ENCODE results near the gene BCL7B.
"Not testable (repeated sequence)": the region's sequence is repeated elsewhere in the genome, so short reads cannot be mapped to it uniquely, and the experiment has no call there.

Gene BCL7B

DNA sequence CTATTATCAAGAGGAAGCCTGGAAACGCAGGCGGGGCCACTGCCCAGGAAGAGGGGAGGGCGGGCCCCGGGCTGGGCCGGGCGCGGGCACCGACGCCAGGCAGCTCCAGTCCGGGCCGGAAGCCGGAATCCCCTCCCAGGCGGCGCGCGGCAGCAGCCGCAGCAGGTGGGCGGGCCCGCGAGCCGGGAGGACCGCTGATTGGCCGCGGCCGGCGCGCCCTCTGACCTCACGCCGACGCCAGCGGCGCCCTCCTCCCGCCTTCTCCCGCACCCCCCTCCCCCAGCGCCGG, 438 bp downstream of the BCL7B start:
- DNase-seq (ENCODE audit: low spot score), result peak; percentile 96
- TF ChIP-seq, protein P1, sequence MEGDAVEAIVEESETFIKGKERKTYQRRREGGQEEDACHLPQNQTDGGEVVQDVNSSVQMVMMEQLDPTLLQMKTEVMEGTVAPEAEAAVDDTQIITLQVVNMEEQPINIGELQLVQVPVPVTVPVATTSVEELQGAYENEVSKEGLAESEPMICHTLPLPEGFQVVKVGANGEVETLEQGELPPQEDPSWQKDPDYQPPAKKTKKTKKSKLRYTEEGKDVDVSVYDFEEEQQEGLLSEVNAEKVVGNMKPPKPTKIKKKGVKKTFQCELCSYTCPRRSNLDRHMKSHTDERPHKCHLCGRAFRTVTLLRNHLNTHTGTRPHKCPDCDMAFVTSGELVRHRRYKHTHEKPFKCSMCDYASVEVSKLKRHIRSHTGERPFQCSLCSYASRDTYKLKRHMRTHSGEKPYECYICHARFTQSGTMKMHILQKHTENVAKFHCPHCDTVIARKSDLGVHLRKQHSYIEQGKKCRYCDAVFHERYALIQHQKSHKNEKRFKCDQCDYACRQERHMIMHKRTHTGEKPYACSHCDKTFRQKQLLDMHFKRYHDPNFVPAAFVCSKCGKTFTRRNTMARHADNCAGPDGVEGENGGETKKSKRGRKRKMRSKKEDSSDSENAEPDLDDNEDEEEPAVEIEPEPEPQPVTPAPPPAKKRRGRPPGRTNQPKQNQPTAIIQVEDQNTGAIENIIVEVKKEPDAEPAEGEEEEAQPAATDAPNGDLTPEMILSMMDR (IDR thresholded peaks at IDR 0.05), result no peak
- Histone ChIP-seq H3K4me3 (peak overlapping the region; percentile 87), H3K27ac (peak overlapping the region; percentile 99)

DNA sequence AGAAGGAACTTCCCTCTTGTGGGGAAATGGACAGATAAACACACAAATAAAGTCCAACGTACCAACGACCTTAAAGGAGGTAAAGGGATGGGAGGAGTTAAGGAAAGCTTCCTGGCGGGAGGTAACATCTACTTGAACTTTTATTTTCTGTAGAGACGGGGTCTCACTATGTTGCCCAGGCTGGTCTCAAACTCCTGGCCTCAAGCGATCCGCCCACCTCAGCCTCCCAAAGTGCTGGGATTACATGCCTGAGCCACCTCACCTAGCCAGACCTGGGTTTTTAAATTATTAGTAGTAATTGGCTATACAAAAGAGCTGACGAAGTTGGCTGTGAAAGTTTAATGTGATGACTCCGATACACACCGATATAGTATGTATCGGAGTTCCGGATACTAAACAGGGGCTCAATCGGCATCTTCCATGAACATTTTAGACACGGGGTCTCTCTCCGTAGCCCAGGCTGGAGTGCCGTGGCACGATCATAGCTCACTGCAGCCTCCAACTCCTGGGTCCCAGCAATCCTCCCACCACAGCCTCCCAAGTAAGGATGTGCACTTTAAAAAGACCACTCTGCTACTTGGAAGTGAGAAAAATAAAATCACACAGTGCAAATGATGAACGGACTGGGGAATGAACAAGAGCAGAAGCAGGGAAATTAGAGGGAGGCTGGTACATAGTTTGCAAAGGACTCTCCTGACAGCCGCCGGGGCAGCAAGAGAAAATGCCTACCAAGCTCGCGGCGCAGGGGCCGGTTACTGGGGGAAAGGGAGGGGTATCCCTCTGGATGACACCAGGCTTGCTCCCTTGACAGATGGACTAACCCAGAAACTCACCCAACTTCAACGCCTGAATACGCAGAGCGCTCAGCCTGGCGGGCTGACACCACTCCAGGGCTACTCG, 1.0 kb downstream of the BCL7B start:
- TF ChIP-seq, protein P1 (IDR thresholded peaks at IDR 0.05), result no peak
- Histone ChIP-seq H3K27ac (peak overlapping the region; percentile 99), H3K4me3 (peak overlapping the region; percentile 87)
- no peak for DNase-seq (ENCODE audit: low spot score)

DNA sequence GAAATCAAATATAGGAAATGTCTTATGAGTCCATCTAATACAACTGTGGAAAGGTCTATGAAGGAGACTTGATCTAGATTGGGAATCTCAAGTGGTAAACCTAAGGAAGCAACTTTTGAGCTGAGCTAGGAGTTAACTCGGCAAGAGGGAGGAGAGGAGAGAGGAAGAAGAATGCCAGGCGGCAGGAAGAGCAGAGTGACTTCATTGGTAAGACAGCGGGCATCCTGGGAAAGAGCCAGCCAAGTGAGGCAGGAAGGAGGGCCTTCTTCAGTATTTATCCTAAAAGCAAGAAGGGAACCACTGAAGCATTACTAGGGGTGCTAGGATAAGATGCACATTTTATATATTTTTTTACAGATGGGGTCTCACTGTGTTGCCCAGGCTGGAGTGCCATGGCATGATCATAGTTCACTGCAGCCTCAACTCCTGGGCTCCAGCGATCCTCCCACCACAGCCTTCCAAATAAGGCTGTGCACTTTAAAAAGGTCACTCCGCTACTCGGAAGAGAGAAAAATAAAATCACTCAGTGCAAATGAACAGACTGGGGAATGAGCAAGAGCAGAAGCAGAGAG, 2.0 kb downstream of the BCL7B start:
- TF ChIP-seq, protein P1 (IDR thresholded peaks at IDR 0.05), result no peak
- no peak for DNase-seq (ENCODE audit: low spot score)
- Histone ChIP-seq H3K4me3 (peak overlapping the region; percentile 87), H3K27ac (no peak overlapping the region)

DNA sequence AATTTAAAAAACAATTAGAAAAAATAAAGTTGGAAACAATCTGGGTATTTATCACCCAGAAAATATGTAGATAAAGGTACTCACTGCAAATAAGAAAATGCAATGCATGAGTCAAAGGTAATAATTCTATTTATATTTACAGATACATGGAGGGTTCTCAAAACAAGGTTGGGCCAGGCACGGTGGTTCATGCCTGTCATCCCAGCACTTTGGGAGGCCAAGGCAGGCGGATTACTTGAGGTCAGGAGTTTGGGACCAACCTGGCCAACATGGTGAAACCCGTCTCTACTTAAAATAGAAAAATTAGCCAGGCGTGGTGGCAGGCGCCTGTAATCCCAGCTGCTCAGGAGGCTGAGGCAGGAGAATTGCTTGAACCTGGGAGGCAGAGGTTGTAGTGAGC, 7.4 kb downstream of the BCL7B start:
- H3K27ac ChIP-seq; DNase-seq (ENCODE audit: low spot score); H3K4me3 ChIP-seq: not testable (repeated sequence)

DNA sequence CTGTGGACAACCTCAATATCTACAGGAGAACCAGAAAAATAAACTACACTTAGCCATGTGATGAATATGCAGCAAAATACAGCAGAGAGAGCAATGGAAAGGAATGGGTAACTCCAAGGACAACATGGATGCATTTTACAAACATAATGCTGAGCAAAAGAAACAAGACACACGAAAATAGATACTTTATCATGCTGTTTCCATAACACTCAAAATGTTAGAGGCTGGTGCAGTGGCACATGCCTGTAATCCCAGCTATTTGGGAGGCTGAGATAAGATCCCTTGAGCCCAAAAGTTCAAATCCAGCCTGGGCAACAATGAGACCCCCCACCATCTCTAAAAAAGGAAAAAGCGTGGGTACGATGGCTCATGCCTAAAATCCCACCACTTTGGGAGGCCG, 8.3 kb downstream of the BCL7B start:
- DNase-seq (ENCODE audit: low spot score), result no peak
- Histone ChIP-seq H3K4me3 (no peak overlapping the region), H3K27ac (no peak overlapping the region)
- TF ChIP-seq, protein P1 (IDR thresholded peaks at IDR 0.05), result no peak

DNA sequence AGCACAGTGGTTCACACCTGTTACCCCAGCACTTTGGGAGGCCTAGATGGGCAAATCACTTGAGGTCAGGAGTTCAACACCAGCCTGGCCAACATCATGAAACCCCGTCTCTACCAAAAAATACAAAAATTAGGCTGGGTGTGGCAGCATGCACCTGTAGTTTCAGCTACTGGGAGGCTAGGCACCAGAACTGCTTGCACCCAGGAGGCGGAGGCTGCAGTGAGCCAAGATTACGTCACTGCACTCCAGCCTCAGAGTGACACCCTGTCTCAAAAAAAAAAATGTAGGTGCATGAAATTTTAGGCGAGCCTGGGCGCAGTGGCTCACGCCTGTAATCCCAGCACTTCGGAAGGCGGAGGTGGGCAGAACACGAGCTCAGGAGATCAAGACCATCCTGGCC, 9.6 kb downstream of the BCL7B start:
- no peak for DNase-seq (ENCODE audit: low spot score)
- TF ChIP-seq, protein P1 (IDR thresholded peaks at IDR 0.05), result no peak
- Histone ChIP-seq H3K4me3 (no peak overlapping the region), H3K27ac (no peak overlapping the region)

DNA sequence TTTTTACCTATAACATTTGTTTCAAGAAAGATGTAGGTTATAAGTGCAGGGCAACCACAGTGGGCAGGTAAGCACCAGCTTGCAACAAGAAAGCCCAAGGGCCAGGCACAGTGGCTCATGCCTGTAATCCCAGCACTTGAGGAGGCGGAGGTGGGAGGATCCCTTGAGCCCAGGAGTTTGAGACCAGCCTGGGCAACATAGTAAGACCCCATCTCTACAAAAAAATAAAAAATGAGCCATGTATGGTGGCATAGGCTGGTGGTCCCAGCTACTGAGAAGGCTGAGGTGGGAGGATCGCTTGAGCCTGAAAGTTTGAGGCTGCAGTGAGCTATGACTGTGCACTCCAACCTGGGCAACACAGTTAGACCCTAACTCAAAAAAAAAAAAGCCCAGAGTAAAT, 12.8 kb downstream of the BCL7B start:
- DNase-seq (ENCODE audit: low spot score), result no peak
- H3K27ac ChIP-seq, result no peak overlapping the region
- TF ChIP-seq, protein P1 (IDR thresholded peaks at IDR 0.05), result no peak
- no peak overlapping the region for H3K4me3 ChIP-seq
